Peyer's patch (tissue), 4 donors: ENCODE results near the gene AFF2. TPM values are rescaled to one million over a fixed set of nuclear protein-coding genes. Genes with fewer than 3 reads are reported as not detected.

Source experiments
- DNase-seq, 3 donors: peaks; one replicate each; pipeline ENCODE4 v3.0.0-alpha.2; 2017 to 2019
- H3K27ac ChIP-seq, 4 donors: fragments of 200-600 bp; sonication (generic); one replicate each; pipeline ENCODE4 v1.5.1; 2016 to 2019
- H3K27me3 ChIP-seq, 2 donors: fragments of 200-600 bp; sonication (generic); one replicate each; pipeline ENCODE4 v1.5.1; 2019
- H3K36me3 ChIP-seq, 3 donors: fragments of 200-600 bp; sonication (generic); one replicate each; pipeline ENCODE4 v1.5.1; 2016 to 2019
- H3K4me1 ChIP-seq, 4 donors: fragments of 200-600 bp; sonication (generic); one replicate each; pipeline ENCODE4 v1.5.1; 2016 to 2019
- H3K4me3 ChIP-seq, 4 donors: fragments of 200-600 bp; sonication (generic); 1 replicate in 3 of 4; 2 replicates in 1 of 4; pipeline ENCODE4 v1.5.1; 2016 to 2019; ENCODE audit warnings: mild to moderate bottlenecking in 1 of 4
- H3K9me3 ChIP-seq, 4 donors: fragments of 200-600 bp; sonication (generic); one replicate each; pipeline ENCODE4 v1.5.1; 2016 to 2019; ENCODE audit warnings: mild to moderate bottlenecking in 1 of 4
- POLR2A ChIP-seq, 2 donors: fragments of 450-650 bp; IDR thresholded peaks; one replicate each; pipeline ENCODE4 v1.5.1; 2017; ENCODE audit warnings: antibody characterized with exemption in 2 of 2, mild to moderate bottlenecking in 2 of 2, moderate library complexity in 2 of 2
- total RNA-seq, 4 donors: library from RNA; depleted of rRNA; stranded (reverse); fragments of >200 nt; gene quantifications; one replicate each; pipeline ENCODE4 v1.1.0, GENCODE V29; 2016
- TF ChIP-seq, protein P1 (sequence below), 6 experiments: fragments of 450-650 bp in 4 of 6; fragments of 200-600 bp in 2 of 6; sonication (generic) in 1 of 6; IDR thresholded peaks; one replicate each; pipeline ENCODE4 v1.5.1; 2017 to 2019; ENCODE audit warnings: antibody characterized with exemption in 6 of 6, mild to moderate bottlenecking in 3 of 6, moderate library complexity in 1 of 6

The AFF2 gene
- total RNA-seq, 4 donors from 2014 or later: 0.18 to 2.5 (median 1.9) TPM; not detected in 1

DNA sequence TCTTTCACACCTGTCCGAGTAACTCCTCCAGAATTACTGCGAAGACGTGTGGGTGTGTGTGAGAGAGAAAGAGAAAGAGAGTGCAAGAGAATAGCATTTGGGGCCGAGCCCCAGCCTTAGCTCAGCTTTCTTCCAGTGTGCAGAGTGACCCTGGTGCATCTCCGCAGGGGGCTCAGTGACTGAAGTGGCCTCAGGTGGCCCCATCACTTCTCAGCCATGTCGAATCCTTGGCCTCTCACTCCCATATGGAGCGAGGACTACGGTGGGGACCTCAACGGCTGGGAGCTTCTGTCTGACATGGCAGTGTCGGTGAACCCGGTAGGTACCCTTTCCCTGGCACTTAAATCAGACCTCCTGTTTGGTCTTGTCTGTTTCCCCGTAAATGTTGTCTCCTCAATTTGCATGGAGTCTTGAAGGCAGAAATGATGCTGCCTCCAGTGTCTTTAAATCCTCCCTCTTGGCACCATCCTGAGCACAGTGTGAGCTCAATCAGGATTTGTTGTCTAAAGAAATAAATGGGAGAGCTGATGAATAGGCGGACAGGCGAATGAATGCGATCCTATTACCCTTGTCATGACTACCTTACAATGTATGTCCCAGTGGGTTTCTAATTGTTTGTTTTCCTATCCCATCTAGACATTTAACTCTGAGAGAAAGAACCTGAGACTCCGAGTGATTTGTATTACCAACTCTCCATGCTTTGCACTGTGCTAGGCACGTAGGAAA, 305.9 kb downstream of the AFF2 start:
- DNase-seq: no peak
- Histone ChIP-seq H3K4me3 (no peak overlapping the region), H3K4me1 (no peaks in the 10 kb centered on the region), H3K36me3 (no peaks in the 10 kb centered on the region), H3K27me3 (no peaks in the 10 kb centered on the region), H3K9me3 (no peaks in the 10 kb centered on the region), H3K27ac (no peak overlapping the region)
- TF ChIP-seq, protein P1, sequence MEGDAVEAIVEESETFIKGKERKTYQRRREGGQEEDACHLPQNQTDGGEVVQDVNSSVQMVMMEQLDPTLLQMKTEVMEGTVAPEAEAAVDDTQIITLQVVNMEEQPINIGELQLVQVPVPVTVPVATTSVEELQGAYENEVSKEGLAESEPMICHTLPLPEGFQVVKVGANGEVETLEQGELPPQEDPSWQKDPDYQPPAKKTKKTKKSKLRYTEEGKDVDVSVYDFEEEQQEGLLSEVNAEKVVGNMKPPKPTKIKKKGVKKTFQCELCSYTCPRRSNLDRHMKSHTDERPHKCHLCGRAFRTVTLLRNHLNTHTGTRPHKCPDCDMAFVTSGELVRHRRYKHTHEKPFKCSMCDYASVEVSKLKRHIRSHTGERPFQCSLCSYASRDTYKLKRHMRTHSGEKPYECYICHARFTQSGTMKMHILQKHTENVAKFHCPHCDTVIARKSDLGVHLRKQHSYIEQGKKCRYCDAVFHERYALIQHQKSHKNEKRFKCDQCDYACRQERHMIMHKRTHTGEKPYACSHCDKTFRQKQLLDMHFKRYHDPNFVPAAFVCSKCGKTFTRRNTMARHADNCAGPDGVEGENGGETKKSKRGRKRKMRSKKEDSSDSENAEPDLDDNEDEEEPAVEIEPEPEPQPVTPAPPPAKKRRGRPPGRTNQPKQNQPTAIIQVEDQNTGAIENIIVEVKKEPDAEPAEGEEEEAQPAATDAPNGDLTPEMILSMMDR (IDR thresholded peaks at IDR 0.05): no peak
- no peak for TF ChIP-seq POLR2A (IDR thresholded peaks at IDR 0.05)

DNA sequence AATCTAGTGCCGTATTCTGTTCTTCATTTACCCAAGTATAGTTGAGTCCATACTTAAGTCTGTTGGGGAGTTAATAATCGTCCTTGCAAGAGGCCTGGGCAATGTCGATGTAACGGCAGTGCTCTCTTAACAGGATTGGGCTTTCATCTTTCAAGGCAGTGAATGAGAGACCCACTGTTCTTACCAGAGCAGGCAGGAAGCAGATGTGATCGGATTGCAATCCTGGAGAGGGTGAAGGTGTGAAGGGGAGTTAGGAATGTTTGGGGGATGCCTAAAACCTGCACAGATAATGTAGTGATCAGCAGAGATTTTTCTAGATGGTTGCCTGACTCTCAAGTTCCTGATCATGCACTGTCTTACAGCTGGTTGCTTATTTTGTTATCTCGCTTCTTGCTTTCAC, 308.4 kb downstream of the AFF2 start:
- H3K4me3 ChIP-seq: no peak overlapping the region
- no peaks in the 10 kb centered on the region for H3K4me1 ChIP-seq
- no peak overlapping the region for H3K27ac ChIP-seq
- H3K9me3 ChIP-seq: no peaks in the 10 kb centered on the region
- no peaks in the 10 kb centered on the region for H3K36me3 ChIP-seq
- no peak for DNase-seq
- H3K27me3 ChIP-seq: no peaks in the 10 kb centered on the region
- TF ChIP-seq POLR2A (IDR thresholded peaks at IDR 0.05): no peak
- TF ChIP-seq, protein P1 (IDR thresholded peaks at IDR 0.05): no peak

DNA sequence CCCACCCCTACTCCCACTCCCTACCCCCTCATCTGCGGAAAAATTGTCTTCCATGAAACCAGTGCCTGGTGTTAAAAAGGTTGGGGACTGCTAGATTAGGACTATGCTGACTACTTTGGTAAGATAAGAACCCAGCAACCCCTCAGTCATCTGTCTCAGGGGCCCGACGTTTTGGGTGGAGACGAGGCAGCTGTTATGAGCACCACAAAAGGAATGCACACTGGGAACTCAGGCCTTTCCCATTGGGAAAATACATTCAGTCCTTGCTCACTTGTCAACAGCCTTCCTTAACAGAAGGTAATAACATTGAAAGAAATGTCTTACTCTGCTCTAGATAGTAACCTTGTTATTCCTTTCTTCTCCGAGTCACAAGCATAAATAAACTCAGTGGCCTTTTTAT, 310.8 kb downstream of the AFF2 start:
- no peak overlapping the region for H3K4me3 ChIP-seq
- no peak for DNase-seq
- TF ChIP-seq, protein P1 (IDR thresholded peaks at IDR 0.05): no peak
- no peak for TF ChIP-seq POLR2A (IDR thresholded peaks at IDR 0.05)
- H3K9me3 ChIP-seq: no peaks in the 10 kb centered on the region
- H3K4me1 ChIP-seq: no peaks in the 10 kb centered on the region
- H3K27me3 ChIP-seq: no peaks in the 10 kb centered on the region
- H3K27ac ChIP-seq: no peak overlapping the region
- no peaks in the 10 kb centered on the region for H3K36me3 ChIP-seq

DNA sequence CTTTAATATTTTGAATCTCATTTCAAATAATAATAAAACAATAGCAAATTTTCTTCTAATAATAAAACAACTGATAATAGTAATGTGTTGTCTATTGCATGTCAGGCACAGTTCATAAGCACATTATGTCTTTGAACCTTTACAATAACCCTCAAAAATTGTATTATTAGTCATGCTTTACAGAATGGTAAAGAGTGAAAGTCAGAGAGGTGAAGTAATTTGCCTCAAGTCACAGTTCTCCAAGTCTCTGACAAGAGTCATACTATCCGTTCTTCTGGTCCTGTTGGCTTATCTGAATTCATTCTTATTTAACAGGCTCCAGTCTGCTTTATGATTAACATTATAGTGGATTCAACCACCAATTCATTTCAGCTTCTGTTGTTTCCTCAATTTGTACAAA, 313.0 kb downstream of the AFF2 start:
- Histone ChIP-seq H3K27ac (no peak overlapping the region), H3K4me1 (no peaks in the 10 kb centered on the region), H3K27me3 (no peaks in the 10 kb centered on the region), H3K4me3 (no peak overlapping the region), H3K36me3 (no peaks in the 10 kb centered on the region), H3K9me3 (no peaks in the 10 kb centered on the region)
- DNase-seq: no peak
- TF ChIP-seq, protein P1 (IDR thresholded peaks at IDR 0.05): no peak
- TF ChIP-seq POLR2A (IDR thresholded peaks at IDR 0.05): no peak

DNA sequence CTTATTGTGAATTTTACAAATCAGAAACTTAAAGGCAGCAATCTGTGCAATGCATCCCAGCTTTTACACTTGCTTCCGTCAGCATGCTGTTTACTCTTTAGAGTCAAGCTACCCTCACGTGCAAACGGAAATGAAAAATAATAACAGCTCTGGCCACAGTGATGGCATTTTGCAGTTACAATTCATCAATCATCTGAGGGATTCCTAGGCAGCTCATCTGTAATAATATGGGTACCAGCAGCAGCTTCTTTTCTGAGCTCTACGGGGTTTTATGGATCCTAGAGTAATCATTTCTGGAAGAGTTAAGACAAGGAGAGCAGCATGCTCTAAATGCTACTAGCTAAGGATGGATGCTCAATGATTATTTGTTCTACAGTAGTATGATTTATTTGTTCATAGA, 313.6 kb downstream of the AFF2 start:
- no peaks in the 10 kb centered on the region for H3K27me3 ChIP-seq
- no peak for DNase-seq
- no peaks in the 10 kb centered on the region for H3K36me3 ChIP-seq
- no peaks in the 10 kb centered on the region for H3K9me3 ChIP-seq
- no peaks in the 10 kb centered on the region for H3K4me1 ChIP-seq
- no peak overlapping the region for H3K4me3 ChIP-seq
- TF ChIP-seq, protein P1 (IDR thresholded peaks at IDR 0.05): no peak
- no peak for TF ChIP-seq POLR2A (IDR thresholded peaks at IDR 0.05)
- H3K27ac ChIP-seq: no peak overlapping the region
